IPS-18a (cell line): Measurements from ENCODE around the gene SIRT7.
A peak's percentile ranks its signal among the peaks of the same experiment; 100 is the strongest.
"Not testable (repeated sequence)": the region's sequence is repeated elsewhere in the genome, so short reads cannot be mapped to it uniquely, and the experiment has no call there.

Source experiments
- H3K27ac ChIP-seq: one replicate; pipeline ENCODE4 v1.5.1; 2013; ENCODE audit warnings: low read length
- H3K27me3 ChIP-seq: one replicate; pipeline ENCODE4 v1.6.1; 2013; ENCODE audit warnings: mild to moderate bottlenecking, low read length; ENCODE audit not compliant: control insufficient read depth, insufficient read depth
- H3K36me3 ChIP-seq: one replicate; pipeline ENCODE4 v1.6.1; 2013; ENCODE audit warnings: low read depth, low read length; ENCODE audit not compliant: control insufficient read depth
- H3K4me1 ChIP-seq: one replicate; pipeline ENCODE4 v1.6.1; 2013; ENCODE audit warnings: low read depth, low read length; ENCODE audit not compliant: control insufficient read depth
- H3K4me3 ChIP-seq: one replicate; pipeline ENCODE4 v1.5.1; 2013; ENCODE audit warnings: low read length
- H3K9ac ChIP-seq: one replicate; pipeline ENCODE4 v1.6.1; 2013; ENCODE audit warnings: mild to moderate bottlenecking, low read length, moderate library complexity
- H3K9me3 ChIP-seq: one replicate; pipeline ENCODE4 v1.6.1; 2013; ENCODE audit warnings: low read depth, low read length; ENCODE audit not compliant: control insufficient read depth

The SIRT7 gene

GRCh38 chr17:81921537-81921862 is 3.5 kb upstream of the SIRT7 start:
- no peaks in the 10 kb centered on the region for H3K9me3 ChIP-seq
- H3K27me3 ChIP-seq = no peaks in the 10 kb centered on the region
- H3K9ac ChIP-seq = no peak overlapping the region
- H3K36me3 ChIP-seq = peaks cover 12% of the 10 kb centered on the region
- H3K27ac ChIP-seq = no peak overlapping the region
- H3K4me1 ChIP-seq = peaks cover 33% of the 10 kb centered on the region
- H3K4me3 ChIP-seq = no peak overlapping the region

- Histone ChIP-seq H3K27ac (no peak overlapping the region), H3K27me3 (no peaks in the 10 kb centered on the region), H3K9me3 (no peaks in the 10 kb centered on the region), H3K4me1 (peaks cover 29% of the 10 kb centered on the region), H3K9ac (no peak overlapping the region), H3K4me3 (no peak overlapping the region), H3K36me3 (peaks cover 12% of the 10 kb centered on the region)
Observed at GRCh38 chr17:81920612-81921536, 2.9 kb upstream of the SIRT7 start.

DNA sequence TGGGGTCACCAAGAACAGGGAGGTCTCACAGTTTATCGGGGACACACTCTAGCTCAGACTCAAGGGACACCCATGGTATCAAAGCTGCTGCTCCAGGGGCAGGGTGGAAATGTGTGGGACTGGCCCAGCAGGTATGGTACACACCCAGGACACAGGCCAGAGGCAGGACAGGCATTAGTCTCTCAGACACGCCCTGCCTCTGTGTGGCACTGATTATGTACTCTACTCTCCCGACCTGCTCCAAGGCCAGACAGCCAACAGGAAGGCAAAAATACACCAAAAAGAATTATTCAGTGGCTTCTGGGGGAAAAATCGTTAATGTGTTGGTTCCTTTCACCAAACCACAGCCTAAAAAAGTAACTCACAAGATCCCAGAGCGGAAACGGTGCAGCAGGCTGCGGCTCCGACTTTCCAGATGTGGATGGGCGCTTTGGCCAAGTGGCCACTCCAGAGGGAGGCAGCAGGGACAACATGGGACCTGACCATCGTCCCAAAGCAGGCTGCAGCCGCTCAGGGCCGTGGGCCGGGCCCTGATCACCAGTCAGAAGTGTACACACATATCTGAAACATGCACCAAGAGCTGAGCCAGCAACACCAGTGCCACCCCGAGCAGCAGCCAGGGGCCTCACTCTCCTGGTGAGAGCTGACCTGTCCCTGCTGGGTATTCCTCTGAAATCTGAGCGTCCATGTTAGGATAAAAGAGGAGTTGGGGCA is 1.0 kb upstream of the SIRT7 start:
- no peak overlapping the region for H3K27ac ChIP-seq
- peaks cover 13% of the 10 kb centered on the region for H3K4me1 ChIP-seq
- H3K36me3 ChIP-seq = peaks cover 20% of the 10 kb centered on the region
- no peaks in the 10 kb centered on the region for H3K9me3 ChIP-seq
- H3K9ac ChIP-seq = no peak overlapping the region
- no peak overlapping the region for H3K4me3 ChIP-seq
- no peaks in the 10 kb centered on the region for H3K27me3 ChIP-seq

DNA sequence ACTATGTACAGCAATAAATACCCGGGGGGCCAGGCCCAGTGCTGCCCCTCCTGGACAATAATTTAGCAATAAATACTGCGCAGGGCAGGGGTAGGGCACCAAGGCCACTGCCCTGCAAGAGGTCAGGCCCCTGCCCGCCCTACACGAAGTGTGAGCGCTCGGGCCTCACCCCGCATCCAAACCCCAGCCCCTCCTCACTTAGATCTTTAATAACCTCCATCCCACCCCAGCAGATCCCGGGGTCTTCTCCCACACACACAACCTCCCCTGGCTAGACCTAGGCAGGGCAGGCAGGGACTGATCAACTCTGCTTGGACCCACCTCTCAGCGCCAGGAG is 325 bp upstream of the SIRT7 start:
- H3K4me1 ChIP-seq, H3K9me3 ChIP-seq, H3K27ac ChIP-seq, H3K4me3 ChIP-seq, H3K9ac ChIP-seq, H3K27me3 ChIP-seq: not testable (repeated sequence)
- peaks cover 27% of the 10 kb centered on the region for H3K36me3 ChIP-seq

- Histone ChIP-seq H3K27ac (no peak overlapping the region), H3K9ac (no peak overlapping the region), H3K4me1 (peaks cover 6% of the 10 kb centered on the region), H3K4me3 (peak overlapping the region; percentile 72), H3K9me3 (no peaks in the 10 kb centered on the region), H3K27me3 (no peaks in the 10 kb centered on the region), H3K36me3 (peaks cover 26% of the 10 kb centered on the region)
Observed at GRCh38 chr17:81916234-81917001, 1.6 kb downstream of the SIRT7 start.

GRCh38 chr17:81915331-81915730 is 2.6 kb downstream of the SIRT7 start:
- no peaks in the 10 kb centered on the region for H3K9me3 ChIP-seq
- H3K27me3 ChIP-seq = peaks cover 4% of the 10 kb centered on the region
- H3K4me1 ChIP-seq = peaks cover 8% of the 10 kb centered on the region
- no peak overlapping the region for H3K4me3 ChIP-seq
- peaks cover 21% of the 10 kb centered on the region for H3K36me3 ChIP-seq
- H3K27ac ChIP-seq = no peak overlapping the region
- no peak overlapping the region for H3K9ac ChIP-seq

DNA sequence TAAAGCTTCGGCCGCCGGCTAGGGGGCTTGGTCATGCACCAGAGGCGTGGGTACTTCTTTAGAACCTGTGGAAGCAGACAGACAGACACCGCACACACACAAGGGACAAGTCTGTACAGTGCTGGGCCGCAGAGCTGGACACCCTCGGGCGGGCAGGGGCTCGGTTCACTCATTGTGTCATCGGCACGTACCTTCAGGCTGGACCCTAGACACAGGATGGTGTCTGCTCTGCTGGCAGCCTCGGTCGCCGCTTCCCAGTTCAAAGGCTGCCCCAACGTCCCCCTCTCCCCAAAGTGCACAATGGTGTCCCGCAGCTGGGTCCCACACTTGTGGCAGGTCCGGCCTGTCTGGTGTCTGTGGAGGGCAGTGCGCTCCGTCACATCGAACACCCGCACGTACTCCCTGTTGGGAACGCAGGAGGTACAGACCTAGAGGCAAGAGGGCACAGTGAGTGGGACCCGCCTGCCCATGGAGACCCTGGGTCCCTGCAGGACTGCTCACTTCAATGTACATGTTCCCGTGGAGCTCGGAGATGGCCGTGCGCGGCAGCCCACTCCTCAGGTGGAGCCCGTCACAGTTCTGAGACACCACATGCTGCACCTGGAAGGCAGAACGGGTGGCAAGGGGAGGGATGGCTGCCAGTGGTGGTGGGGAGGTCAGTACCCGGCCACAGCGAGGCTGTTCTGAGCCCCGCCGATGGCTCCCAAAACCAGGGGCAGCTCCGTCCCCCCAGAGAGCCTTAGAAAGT is 3.7 kb downstream of the SIRT7 start:
- no peak overlapping the region for H3K27ac ChIP-seq
- peaks cover 12% of the 10 kb centered on the region for H3K27me3 ChIP-seq
- H3K9ac ChIP-seq = no peak overlapping the region
- H3K9me3 ChIP-seq = no peaks in the 10 kb centered on the region
- peaks cover 14% of the 10 kb centered on the region for H3K4me1 ChIP-seq
- H3K4me3 ChIP-seq = no peak overlapping the region
- H3K36me3 ChIP-seq = peaks cover 21% of the 10 kb centered on the region

GRCh38 chr17:81913394-81914102 is 4.4 kb downstream of the SIRT7 start:
- Histone ChIP-seq H3K9ac (no peak overlapping the region), H3K4me3 (no peak overlapping the region), H3K4me1 (peaks cover 14% of the 10 kb centered on the region), H3K9me3 (no peaks in the 10 kb centered on the region), H3K27ac (no peak overlapping the region), H3K27me3 (peaks cover 12% of the 10 kb centered on the region), H3K36me3 (peaks cover 21% of the 10 kb centered on the region)

DNA sequence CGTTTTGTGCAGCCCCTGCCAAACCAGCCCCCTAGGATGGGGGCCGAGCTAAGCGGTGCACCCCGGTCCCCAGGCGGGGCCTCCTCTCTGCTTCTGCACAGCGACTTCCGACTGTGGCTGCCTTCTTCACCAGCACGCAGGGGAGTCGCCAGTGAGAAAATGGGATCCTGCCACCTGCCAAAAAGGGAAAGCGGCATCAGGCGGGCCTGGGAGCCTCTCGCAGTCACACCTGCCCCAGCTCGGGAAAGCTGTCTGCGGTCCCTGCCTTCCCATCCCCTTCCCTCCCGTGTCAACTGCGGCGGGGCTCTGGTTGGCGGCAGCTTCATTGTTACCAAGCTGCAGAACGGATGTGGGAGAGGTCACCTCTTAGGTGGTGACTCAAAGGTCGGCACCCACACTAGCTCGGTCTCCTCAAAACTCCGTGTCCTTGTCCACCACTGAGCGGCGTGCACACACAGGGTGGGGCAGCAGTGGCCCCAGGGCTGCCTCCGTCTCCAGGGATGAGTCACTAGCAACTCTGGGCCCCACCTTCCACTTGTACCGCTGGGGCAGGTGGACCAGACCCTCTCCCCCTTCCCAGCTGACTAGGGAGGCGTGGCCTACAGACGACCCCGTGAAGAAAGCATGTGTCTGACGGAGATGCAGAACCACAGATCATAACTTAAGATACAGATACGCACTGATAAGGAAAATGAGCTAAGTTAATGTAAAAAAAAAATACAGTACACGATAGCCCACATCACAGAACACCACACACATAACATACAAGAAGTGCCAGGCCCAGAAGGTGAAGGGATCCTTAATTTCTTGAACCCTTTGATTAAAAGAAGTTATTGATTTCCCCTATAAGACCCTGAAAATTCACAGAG is 5.3 kb downstream of the SIRT7 start:
- peaks cover 21% of the 10 kb centered on the region for H3K36me3 ChIP-seq
- H3K4me3 ChIP-seq = no peak overlapping the region
- H3K4me1 ChIP-seq = peaks cover 14% of the 10 kb centered on the region
- no peak overlapping the region for H3K27ac ChIP-seq
- H3K9me3 ChIP-seq = no peaks in the 10 kb centered on the region
- H3K27me3 ChIP-seq = peaks cover 12% of the 10 kb centered on the region
- no peak overlapping the region for H3K9ac ChIP-seq

DNA sequence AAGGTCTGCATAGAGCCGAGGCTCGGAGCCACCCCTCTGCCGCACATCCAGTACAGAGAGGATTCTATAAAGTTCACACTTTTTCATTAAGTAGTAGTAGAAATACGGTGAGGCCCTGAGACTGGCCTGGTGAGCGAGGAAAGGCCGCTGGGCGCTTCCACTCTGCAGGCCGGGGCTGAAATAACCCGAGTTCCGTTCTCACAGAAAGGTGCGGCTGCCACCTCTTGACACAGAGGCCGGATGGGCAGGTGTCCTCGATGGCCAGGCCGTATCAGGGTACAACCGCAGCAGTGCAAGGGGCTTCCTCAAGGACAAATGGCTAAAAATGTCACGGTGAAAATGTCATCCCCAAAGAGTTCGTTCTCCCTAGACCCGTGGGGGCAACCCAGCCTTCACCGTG is 6.0 kb downstream of the SIRT7 start:
- no peak overlapping the region for H3K27ac ChIP-seq
- H3K27me3 ChIP-seq = peaks cover 12% of the 10 kb centered on the region
- peaks cover 11% of the 10 kb centered on the region for H3K4me1 ChIP-seq
- H3K9me3 ChIP-seq = no peaks in the 10 kb centered on the region
- H3K9ac ChIP-seq = no peak overlapping the region
- peak overlapping the region; percentile 49 for H3K4me3 ChIP-seq
- peaks cover 21% of the 10 kb centered on the region for H3K36me3 ChIP-seq
